Stimulated activated CD8-positive, alpha-beta memory T cell treated with anti-CD3 and anti-CD28 coated beads, Interleukin-12 subunit alpha, Interleukin-12 subunit beta, amount 100 ng/mL, for 1 hour (primary cell): ENCODE data around the gene KCNK10.

Source experiments
- DNase-seq: peaks from one replicate; pipeline ENCODE4 v3.0.0-alpha.2; 2020; ENCODE audit warnings: low read depth

Gene KCNK10

DNA sequence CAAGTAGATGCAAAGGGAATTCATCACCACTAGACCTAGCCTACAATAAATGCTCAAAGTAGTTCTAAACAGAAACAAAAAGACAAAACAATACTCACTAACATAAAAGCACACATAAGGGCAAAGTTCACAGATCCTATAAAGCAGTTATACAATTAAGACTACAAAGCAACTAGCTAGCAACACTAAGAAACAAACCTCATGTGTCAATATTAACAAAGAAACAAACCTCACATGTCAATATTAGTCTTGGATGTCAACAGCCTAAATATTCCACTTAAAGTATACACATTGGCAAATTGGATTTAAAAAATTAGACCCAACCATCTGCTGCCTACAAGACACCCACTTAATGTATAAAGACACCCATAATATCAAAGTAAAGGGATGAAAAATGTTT is 152.7 kb downstream of the KCNK10 start:
- no peak for DNase-seq

DNA sequence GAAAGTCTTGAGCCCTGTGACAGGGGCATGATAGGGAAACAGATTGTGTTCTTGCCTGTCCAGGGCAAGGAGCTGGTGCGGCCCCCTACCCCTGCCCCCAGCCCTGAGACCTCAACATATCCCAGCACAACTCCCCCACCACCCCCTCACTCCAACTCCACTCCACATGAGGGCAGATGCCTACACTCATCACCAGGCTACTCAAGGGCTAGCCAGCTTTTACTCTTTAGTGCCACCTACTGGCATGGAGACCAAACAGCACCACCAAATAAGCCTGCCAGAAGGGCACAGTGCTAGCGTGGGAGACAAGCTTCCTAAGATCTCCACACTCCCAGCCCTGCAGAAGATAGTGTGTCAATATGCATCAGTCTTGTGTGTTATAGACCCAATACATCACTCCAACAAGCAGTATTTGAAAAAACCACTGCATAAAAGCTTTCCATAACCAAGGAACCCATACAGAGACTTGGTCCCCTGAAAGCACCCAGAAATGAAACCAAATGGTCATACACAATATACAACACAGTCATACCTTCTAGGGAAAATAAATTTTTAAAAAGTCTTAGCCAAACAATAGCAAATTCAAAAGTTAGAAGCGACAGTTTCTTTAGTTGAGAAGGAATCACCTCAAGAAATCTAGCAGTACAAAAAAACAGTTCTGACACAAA is 154.4 kb downstream of the KCNK10 start:
- peak; percentile 35 for DNase-seq

DNA sequence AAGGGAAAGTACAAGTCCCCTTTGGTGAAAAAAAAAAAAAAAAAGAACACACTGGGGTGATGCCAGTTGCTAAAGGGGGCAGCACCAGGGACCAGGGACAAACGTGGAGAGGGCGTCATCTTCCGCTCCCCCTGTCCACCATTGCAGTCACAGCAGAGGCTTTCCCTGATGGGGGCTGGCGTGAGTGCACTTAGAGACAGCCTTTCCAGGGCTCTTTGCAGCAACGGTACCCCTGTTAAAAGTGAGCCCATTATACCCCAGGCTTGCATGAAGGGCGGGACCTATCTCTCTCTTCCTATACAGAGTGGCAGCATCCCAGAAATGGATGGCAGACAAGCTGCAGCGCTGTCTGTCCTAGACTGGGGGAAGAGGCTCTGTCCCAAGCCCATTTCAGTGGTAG is 155.0 kb downstream of the KCNK10 start:
- DNase-seq, result no peak

DNA sequence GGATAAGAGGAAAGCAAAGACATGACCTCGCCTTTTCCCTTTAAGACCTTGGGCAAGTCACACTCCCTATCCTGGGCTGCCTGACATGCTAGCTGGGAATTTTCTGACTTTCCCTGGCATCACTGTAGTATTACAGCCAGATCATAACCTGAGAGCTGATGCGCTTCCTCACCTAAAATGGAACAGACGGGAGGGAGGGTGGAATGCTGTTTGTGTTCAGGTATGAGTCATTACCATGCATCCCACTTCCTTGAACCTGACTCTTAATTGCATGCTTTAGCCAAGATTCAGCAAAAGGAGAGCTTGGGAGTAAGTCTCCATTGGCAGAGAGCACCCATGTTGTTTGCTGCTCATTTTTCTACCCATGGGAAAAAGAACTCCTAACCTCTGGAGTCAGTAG is 156.5 kb downstream of the KCNK10 start:
- DNase-seq, result no peak

DNA sequence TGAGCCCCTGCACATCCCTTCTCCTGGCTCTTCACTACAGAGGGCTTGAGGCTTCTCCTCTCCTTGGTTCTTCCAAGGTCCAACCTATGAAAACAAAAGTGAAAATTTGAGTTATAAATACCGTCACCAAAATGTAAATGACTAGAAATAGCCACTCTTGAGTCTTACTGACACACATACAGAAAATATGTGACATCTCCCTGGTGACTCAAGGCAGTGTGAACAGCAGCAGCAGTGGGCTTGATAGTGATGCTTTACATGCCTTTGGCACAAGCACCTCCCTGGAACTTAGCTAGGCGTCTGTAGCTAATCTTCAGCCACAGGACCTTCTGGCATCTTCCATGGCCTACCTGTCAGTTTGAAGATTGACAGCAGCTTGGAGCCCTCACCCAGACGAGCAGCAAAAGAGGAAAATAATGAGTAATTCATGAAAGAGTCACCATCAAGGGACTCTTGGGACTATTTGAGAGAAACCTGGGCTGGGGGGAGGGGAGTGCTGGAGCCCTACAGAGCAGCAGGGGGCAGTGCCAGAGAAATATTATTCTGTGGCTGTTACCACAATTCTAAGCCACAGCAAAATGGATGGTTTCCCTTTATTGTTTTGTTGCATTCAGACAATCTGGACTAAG is 158.0 kb downstream of the KCNK10 start:
- no peak for DNase-seq

DNA sequence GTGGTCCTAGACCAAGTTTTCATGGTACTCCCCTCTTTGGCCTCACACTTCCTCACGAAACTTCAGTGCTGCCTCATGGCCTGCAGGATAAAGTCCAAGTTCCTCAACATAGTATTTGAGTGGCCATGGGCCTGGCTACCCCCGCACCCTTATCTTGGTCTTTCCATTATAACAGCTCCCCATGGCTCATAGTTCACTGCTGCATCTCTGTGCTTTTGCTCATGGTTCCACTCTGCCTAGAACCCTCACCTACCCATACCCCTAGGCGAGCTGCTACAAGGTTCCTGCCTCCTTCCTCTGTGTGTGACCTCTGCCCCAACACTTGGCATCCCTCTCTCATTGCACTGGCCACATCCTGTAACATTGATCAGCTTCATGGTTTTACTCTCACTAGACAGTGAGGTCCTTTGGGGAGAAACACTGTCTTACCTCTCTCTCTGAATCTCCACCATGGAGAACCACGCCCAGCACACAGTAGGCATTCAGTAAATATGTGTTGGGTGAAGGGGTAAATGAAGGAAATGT is 159.3 kb downstream of the KCNK10 start:
- DNase-seq, result no peak

DNA sequence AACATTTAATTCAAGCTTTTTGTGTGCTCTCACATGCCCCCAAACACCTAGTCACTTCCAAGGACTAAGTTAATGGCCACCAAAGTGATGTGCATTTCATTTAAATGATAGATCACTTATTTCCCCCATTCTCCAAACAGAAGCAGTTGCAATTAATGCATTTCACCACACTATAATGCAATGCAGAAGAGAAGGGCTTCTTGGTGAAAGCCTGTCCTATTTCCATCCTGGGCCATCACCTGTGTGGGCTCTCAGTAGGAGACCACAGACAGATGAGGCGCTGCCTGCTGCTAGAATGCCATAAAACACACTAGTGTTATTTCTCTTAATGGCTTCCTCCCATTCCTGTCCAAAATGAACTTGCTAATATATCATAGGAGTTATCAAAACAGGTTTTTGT is 166.9 kb downstream of the KCNK10 start:
- no peak for DNase-seq

DNA sequence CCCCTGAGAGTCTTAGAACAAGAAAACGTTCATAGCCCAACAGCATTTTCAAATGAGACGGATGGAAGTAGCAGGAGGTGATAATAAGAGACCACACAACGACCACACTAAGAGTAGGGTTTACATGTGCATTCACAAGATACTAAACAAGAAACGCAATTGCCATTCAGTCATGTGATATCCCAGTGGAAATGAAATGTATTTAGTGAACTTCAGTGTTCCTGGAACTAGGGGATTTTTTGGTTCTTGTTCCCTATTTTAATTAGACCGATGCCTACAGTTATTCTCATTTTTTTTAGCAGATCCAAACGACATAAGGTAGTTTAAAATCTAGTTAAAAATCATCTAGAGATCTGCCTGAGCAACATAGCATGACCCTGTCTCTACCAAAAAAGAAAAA is 168.1 kb downstream of the KCNK10 start:
- DNase-seq, result no peak

DNA sequence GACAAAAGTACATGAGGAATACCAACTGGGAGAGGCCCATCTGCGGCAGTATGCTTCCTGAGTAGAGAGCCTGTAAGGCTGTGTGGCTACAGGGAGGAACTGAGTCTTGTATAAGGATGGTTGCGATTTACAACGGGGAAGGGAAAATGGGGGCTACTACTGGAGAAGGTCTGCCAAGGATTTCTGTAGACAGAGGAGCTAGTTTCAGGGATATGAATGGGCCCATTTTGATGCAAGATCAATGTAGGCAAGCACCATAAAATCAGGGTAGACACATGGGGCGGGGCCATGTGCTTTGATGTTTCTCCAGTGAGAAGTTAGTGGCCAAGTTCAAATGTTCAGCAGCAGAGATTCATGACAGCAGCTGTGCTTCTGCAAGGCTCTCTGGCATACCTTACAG is 168.7 kb downstream of the KCNK10 start:
- DNase-seq, result no peak

DNA sequence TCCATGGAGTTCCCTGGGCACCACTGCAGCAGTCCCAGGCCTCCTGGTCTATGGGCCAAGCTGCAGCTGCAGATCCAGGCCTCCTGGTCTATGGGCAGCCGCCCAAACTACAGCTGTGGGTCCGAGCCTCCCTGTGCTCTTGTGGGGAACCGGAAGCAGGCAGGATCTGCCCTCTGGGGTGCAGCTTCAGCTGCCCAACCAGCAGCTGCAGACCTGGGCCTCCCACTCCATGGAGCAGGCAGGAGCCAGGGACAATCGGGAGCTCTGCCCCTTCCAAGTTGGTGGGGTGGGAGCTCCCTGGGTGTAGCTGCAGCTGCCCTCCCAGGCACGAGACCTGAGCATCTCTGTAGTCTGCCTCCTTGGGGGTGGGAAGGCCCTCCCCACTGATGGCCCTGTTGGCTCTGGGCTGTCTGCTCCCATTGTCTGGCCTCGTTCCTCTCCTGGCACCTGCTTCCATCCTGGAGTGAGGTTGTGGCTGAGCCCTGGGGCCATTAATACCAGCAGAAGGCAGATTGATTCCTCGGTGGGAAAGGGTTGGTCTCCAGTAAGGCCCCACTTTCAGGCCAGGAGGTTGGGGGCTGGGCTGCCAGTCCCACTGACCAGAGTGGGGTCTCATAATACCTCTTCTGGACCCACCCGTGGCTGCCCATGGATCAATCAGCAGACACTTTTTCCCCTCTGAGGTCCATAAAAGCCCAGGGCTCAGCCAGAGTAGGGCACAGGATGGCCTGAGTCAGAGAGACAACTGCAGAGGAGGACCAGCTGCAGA is 176.0 kb downstream of the KCNK10 start:
- DNase-seq, result no peak

DNA sequence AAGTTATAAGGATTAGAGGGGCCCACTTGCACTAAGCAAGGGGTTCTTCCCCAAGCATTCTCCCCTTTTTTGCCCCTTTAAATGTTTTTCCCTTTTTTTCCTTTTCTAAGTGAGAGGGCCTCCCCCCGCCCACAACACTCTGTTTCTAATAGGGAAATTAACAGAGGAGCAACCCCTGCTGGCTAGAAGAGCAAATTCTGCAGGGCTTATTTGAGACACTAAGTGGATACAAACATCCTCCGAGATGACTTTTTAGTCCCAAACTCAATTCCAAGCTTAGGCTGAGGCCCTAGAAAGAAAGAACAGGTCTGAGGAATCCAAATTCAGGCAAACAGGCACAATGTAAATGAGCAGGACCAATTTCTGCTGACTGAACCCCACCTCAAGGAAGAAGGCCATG is 179.3 kb downstream of the KCNK10 start:
- no peak for DNase-seq

DNA sequence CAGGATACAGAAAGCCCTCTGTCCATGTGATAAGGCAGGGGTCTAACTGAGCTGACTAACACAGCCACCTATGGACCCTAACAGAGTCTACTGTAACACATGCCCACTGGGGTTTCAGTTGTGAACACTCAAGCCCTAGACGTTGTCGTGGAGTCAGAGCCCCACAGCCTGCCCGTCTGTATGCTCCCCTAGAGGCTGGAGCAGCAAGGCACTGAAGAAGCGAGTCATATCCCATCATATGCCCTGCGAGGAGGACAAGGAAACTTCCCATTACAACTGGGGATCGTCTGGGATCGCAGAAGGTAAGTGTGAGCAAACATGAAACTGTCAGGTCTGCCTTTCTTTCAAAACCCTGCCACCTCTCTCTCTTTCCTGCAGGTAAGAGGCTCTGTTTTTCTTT is 180.1 kb downstream of the KCNK10 start:
- no peak for DNase-seq

DNA sequence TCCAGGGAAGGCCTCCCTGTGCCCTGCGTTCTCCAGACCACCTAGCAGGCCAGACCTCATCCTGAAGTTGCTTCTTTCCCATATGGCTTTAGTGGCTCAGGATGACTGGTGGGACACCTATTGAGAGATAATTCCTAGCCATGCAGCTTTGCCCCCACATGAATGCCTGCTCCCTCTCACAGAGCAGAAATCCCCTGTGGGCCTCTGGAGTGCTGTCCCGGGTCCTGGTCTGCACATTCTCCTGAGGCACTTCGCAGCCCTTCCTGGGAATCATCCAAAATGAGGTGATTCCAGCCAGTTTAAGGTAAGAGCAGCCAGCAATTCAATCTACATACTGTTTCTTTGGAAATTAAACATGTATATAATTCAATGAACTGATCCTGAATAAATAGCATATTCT is 182.2 kb downstream of the KCNK10 start:
- no peak for DNase-seq

DNA sequence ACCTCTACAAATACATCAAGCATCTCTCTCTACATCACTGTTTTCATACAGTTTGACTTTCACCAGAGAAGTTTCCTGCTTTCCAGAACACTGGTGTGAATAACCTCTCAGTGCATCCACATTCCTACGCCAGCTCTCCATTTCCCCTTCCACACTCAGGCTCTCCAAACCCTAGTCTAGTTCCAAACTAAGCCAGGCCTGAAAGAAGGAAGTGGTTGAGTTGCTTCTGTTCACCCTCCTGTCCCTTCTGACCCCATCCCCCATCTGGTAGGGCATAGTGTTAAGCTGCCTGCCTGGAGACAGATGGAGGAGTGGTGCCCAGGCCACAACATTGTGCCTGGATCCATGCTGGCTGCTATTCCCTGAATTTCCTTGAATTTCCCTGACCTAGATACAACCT is 185.7 kb downstream of the KCNK10 start:
- DNase-seq, result no peak
